ENCODE data around the gene C9orf57. TPM values are rescaled to one million over a fixed set of nuclear protein-coding genes. Genes with fewer than 3 reads are reported as not detected.
"Not testable (repeated sequence)": the region's sequence is repeated elsewhere in the genome, so short reads cannot be mapped to it uniquely, and the experiment has no call there.

The C9orf57 gene
- total and polyA plus RNA-seq, 2 donors (not counting 1 experiment from before 2014, with no cell fraction given), result not detected

DNA sequence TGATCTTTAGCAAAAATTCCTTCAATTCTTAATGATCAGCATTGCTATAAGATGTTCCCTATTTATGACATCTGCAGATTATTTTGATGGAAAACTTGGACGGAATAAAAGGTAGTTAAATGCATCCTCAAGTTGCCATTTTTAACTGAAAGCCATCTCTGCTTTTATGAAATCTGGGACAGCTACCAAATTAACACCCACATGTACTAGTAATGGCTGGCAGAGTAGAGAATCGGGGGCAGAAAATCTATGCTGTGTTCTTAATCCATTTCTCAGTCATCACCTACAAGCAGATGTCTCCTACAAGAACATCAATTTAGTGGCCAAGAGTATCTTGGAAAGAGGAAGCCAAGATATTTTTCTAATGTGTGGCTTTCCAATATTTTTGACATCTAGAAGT is 22.1 kb upstream of the C9orf57 start:
- no peaks in the 10 kb centered on the region for H3K4me1 ChIP-seq (ENCODE audit: control insufficient read depth in 2 of 2, insufficient read depth in 2 of 2, low read length in 2 of 2)
- H3K9ac ChIP-seq (ENCODE audit: low read length), result no peak overlapping the region
- WGBS (ENCODE audit: insufficient coverage), result no CpG with 5 or more reads among the region's 2 CpGs
- Mint-ChIP-seq H3K4me1 (no peaks in the 10 kb centered on the region), H3K4me3 (no peak overlapping the region), H3K27ac (no peak overlapping the region), H3K9me3 (ENCODE audit: insufficient read depth) (no peaks in the 10 kb centered on the region), H3K27me3 (peaks cover 14% of the 10 kb centered on the region)
- H3K27ac ChIP-seq (ENCODE audit: low read length in 2 of 2), result no peak overlapping the region
- no peaks in the 10 kb centered on the region for H3K27me3 ChIP-seq (replicated peaks in 1 of 4; ENCODE audit: control extremely low read depth in 1 of 4, control insufficient read depth in 3 of 4, insufficient read depth in 4 of 4, low read length in 3 of 4)
- ChIA-PET POLR2A (no interaction called here), CTCF (no interaction called here)
- no peaks in the 10 kb centered on the region for H3K9me3 ChIP-seq (ENCODE audit: control extremely low read depth in 1 of 3, control insufficient read depth in 2 of 3, insufficient read depth in 1 of 3, low read length in 2 of 3)
- H3K79me2 ChIP-seq (ENCODE audit: control insufficient read depth, insufficient read depth, low read length), result no peaks in the 10 kb centered on the region
- no peaks in the 10 kb centered on the region for H3K36me3 ChIP-seq (replicated peaks in 1 of 2; ENCODE audit: control extremely low read depth in 1 of 2, control insufficient read depth in 1 of 2, extremely low read depth in 1 of 2, insufficient read depth in 2 of 2, low read length in 1 of 2)
- H3K4me3 ChIP-seq (ENCODE audit: control extremely low read depth in 1 of 5, extremely low read depth in 1 of 5, insufficient read depth in 1 of 5, low read depth in 2 of 5, low read length in 4 of 5), result no peak overlapping the region
- ATAC-seq (ENCODE audit: low read depth), result no peak
- no peaks in the 10 kb centered on the region for H4K20me1 ChIP-seq (ENCODE audit: control insufficient read depth, insufficient read depth, low read length, poor library complexity, severe bottlenecking)
- no peak overlapping the region for H2AFZ ChIP-seq (ENCODE audit: insufficient read depth, low read depth, low read length, poor library complexity, severe bottlenecking)
- TF ChIP-seq EZH2 (IDR thresholded peaks at IDR 0.05; ENCODE audit: borderline replicate concordance, insufficient read depth, low read depth, low read length, poor library complexity, severe bottlenecking), result no peak
- TF ChIP-seq, protein P1, sequence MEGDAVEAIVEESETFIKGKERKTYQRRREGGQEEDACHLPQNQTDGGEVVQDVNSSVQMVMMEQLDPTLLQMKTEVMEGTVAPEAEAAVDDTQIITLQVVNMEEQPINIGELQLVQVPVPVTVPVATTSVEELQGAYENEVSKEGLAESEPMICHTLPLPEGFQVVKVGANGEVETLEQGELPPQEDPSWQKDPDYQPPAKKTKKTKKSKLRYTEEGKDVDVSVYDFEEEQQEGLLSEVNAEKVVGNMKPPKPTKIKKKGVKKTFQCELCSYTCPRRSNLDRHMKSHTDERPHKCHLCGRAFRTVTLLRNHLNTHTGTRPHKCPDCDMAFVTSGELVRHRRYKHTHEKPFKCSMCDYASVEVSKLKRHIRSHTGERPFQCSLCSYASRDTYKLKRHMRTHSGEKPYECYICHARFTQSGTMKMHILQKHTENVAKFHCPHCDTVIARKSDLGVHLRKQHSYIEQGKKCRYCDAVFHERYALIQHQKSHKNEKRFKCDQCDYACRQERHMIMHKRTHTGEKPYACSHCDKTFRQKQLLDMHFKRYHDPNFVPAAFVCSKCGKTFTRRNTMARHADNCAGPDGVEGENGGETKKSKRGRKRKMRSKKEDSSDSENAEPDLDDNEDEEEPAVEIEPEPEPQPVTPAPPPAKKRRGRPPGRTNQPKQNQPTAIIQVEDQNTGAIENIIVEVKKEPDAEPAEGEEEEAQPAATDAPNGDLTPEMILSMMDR (IDR thresholded peaks at IDR 0.05), result no peak
- DNase-seq, result no peak
- intact Hi-C loops (cut with micrococcal nuclease), result no loop called here
- H3K4me2 ChIP-seq (replicated peaks; ENCODE audit: low read depth, low read length, poor library complexity, severe bottlenecking), result no peak overlapping the region

DNA sequence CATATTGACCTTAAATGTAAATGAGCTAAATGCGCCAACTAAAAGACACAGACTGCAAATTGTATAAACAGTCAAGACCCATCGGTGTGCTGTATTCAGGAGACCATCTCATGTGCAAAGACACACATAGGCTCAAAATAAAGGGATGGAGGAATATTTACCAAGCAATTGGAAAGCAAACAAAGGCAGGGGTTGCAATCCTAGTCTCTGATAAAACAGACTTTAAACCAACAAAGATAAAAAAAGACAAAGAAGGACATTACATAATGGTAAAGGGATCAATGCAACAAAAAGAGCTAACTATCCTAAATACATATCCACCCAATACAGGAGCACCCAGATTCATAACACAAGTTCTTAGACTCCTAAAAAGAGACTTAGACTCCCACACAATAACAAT is 14.3 kb upstream of the C9orf57 start:
- H3K4me3 ChIP-seq (ENCODE audit: control extremely low read depth in 1 of 5, extremely low read depth in 1 of 5, insufficient read depth in 1 of 5, low read depth in 2 of 5, low read length in 4 of 5); DNase-seq; POLR2A ChIA-PET; H3K9me3 ChIP-seq (ENCODE audit: control extremely low read depth in 1 of 3, control insufficient read depth in 2 of 3, insufficient read depth in 1 of 3, low read length in 2 of 3); H3K27ac Mint-ChIP-seq; intact Hi-C loops (cut with micrococcal nuclease); H4K20me1 ChIP-seq (ENCODE audit: control insufficient read depth, insufficient read depth, low read length, poor library complexity, severe bottlenecking); H3K4me1 Mint-ChIP-seq; ATAC-seq (ENCODE audit: low read depth); CTCF ChIA-PET; H3K36me3 ChIP-seq (replicated peaks in 1 of 2; ENCODE audit: control extremely low read depth in 1 of 2, control insufficient read depth in 1 of 2, extremely low read depth in 1 of 2, insufficient read depth in 2 of 2, low read length in 1 of 2); H3K4me2 ChIP-seq (replicated peaks; ENCODE audit: low read depth, low read length, poor library complexity, severe bottlenecking); H3K27ac ChIP-seq (ENCODE audit: low read length in 2 of 2); H3K4me1 ChIP-seq (ENCODE audit: control insufficient read depth in 2 of 2, insufficient read depth in 2 of 2, low read length in 2 of 2); H3K9ac ChIP-seq (ENCODE audit: low read length); H3K79me2 ChIP-seq (ENCODE audit: control insufficient read depth, insufficient read depth, low read length); H3K9me3 Mint-ChIP-seq (ENCODE audit: insufficient read depth); H2AFZ ChIP-seq (ENCODE audit: insufficient read depth, low read depth, low read length, poor library complexity, severe bottlenecking); H3K27me3 ChIP-seq (replicated peaks in 1 of 4; ENCODE audit: control extremely low read depth in 1 of 4, control insufficient read depth in 3 of 4, insufficient read depth in 4 of 4, low read length in 3 of 4); H3K4me3 Mint-ChIP-seq: not testable (repeated sequence)
- H3K27me3 Mint-ChIP-seq, result peaks cover 21% of the 10 kb centered on the region
- 83% methylated on average over 2 of the region's 2 CpGs for WGBS (ENCODE audit: insufficient coverage)
